Effector CD4-positive, alpha-beta T cell (primary cell): Measurements from ENCODE around the gene ARNT2.
"Not testable (repeated sequence)": the region's sequence is repeated elsewhere in the genome, so short reads cannot be mapped to it uniquely, and the experiment has no call there.

Experiments used
- DNase-seq: peaks from one replicate; pipeline ENCODE4 v3.0.0-alpha.2; 2020

The ARNT2 gene

GRCh38 chr15:80633221-80633620 lies 229.0 kb downstream of the ARNT2 start:
- DNase-seq: no peak

GRCh38 chr15:80635953-80636352 lies 231.8 kb downstream of the ARNT2 start:
- no peak for DNase-seq

- no peak for DNase-seq
These were observed 232.5 kb downstream of the ARNT2 start for GRCh38 chr15:80636675-80637074.

GRCh38 chr15:80637747-80638146 lies 233.6 kb downstream of the ARNT2 start:
- no peak for DNase-seq

GRCh38 chr15:80638553-80639167 lies 234.5 kb downstream of the ARNT2 start:
- DNase-seq: no peak

- DNase-seq: no peak
These were observed 235.0 kb downstream of the ARNT2 start for GRCh38 chr15:80639168-80639555.

- no peak for DNase-seq
These were observed 236.4 kb downstream of the ARNT2 start for GRCh38 chr15:80640531-80641121.

GRCh38 chr15:80641384-80641783 lies 237.2 kb downstream of the ARNT2 start:
- no peak for DNase-seq

GRCh38 chr15:80643431-80643951 lies 239.3 kb downstream of the ARNT2 start:
- DNase-seq: no peak

GRCh38 chr15:80645494-80646065 lies 241.4 kb downstream of the ARNT2 start:
- no peak for DNase-seq

GRCh38 chr15:80647424-80647823 lies 243.2 kb downstream of the ARNT2 start:
- not testable (repeated sequence) for DNase-seq
